ENCODE results near the gene CAMTA1.

DNA sequence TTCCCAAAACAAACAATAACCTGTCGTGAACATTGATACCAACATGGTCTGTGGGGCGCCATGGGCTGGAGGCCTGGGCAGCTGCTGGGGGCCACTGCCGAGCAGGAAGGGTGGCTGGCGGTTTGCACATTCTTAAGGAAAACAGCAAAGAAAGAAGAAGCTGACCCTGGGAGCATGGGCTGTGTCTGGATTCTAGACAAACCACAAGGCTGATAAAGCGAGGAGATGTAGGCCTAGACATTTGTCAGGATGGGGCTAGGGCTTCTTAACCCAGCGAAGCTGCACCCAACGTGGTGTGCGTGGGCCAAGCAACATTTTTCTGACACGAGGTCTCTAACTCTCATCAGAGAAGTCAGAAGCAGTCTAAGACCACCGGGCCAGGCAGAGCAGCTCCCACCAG, 663.7 kb downstream of the CAMTA1 start:
- TF ChIP-seq, protein P1, sequence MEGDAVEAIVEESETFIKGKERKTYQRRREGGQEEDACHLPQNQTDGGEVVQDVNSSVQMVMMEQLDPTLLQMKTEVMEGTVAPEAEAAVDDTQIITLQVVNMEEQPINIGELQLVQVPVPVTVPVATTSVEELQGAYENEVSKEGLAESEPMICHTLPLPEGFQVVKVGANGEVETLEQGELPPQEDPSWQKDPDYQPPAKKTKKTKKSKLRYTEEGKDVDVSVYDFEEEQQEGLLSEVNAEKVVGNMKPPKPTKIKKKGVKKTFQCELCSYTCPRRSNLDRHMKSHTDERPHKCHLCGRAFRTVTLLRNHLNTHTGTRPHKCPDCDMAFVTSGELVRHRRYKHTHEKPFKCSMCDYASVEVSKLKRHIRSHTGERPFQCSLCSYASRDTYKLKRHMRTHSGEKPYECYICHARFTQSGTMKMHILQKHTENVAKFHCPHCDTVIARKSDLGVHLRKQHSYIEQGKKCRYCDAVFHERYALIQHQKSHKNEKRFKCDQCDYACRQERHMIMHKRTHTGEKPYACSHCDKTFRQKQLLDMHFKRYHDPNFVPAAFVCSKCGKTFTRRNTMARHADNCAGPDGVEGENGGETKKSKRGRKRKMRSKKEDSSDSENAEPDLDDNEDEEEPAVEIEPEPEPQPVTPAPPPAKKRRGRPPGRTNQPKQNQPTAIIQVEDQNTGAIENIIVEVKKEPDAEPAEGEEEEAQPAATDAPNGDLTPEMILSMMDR (IDR thresholded peaks at IDR 0.05; ENCODE audit: low read depth, low read length, missing input control): no peak
- TF ChIP-seq, protein P2, sequence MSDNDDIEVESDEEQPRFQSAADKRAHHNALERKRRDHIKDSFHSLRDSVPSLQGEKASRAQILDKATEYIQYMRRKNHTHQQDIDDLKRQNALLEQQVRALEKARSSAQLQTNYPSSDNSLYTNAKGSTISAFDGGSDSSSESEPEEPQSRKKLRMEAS (IDR thresholded peaks at IDR 0.05): no peak
- TF ChIP-seq, protein P3, sequence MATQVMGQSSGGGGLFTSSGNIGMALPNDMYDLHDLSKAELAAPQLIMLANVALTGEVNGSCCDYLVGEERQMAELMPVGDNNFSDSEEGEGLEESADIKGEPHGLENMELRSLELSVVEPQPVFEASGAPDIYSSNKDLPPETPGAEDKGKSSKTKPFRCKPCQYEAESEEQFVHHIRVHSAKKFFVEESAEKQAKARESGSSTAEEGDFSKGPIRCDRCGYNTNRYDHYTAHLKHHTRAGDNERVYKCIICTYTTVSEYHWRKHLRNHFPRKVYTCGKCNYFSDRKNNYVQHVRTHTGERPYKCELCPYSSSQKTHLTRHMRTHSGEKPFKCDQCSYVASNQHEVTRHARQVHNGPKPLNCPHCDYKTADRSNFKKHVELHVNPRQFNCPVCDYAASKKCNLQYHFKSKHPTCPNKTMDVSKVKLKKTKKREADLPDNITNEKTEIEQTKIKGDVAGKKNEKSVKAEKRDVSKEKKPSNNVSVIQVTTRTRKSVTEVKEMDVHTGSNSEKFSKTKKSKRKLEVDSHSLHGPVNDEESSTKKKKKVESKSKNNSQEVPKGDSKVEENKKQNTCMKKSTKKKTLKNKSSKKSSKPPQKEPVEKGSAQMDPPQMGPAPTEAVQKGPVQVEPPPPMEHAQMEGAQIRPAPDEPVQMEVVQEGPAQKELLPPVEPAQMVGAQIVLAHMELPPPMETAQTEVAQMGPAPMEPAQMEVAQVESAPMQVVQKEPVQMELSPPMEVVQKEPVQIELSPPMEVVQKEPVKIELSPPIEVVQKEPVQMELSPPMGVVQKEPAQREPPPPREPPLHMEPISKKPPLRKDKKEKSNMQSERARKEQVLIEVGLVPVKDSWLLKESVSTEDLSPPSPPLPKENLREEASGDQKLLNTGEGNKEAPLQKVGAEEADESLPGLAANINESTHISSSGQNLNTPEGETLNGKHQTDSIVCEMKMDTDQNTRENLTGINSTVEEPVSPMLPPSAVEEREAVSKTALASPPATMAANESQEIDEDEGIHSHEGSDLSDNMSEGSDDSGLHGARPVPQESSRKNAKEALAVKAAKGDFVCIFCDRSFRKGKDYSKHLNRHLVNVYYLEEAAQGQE (IDR thresholded peaks at IDR 0.05): no peak
- TF ChIP-seq HNF4A (conservative IDR thresholded peaks at IDR 0.05) (no peak), FOXA1 (IDR thresholded peaks at IDR 0.05) (no peak), SP1 (IDR thresholded peaks at IDR 0.05) (no peak), EGR1 (IDR thresholded peaks at IDR 0.05; ENCODE audit: low read depth in 2 of 2) (no peak), TAF1 (conservative IDR thresholded peaks at IDR 0.05) (no peak), RAD21 (IDR thresholded peaks at IDR 0.05) (no peak), GABPA (IDR thresholded peaks at IDR 0.05 in 1 of 2, conservative IDR thresholded peaks at IDR 0.05 in 1 of 2) (no peak), RXRA (IDR thresholded peaks at IDR 0.05) (no peak), HNF4G (IDR thresholded peaks at IDR 0.05) (no peak)
- TF ChIP-seq, protein P4, sequence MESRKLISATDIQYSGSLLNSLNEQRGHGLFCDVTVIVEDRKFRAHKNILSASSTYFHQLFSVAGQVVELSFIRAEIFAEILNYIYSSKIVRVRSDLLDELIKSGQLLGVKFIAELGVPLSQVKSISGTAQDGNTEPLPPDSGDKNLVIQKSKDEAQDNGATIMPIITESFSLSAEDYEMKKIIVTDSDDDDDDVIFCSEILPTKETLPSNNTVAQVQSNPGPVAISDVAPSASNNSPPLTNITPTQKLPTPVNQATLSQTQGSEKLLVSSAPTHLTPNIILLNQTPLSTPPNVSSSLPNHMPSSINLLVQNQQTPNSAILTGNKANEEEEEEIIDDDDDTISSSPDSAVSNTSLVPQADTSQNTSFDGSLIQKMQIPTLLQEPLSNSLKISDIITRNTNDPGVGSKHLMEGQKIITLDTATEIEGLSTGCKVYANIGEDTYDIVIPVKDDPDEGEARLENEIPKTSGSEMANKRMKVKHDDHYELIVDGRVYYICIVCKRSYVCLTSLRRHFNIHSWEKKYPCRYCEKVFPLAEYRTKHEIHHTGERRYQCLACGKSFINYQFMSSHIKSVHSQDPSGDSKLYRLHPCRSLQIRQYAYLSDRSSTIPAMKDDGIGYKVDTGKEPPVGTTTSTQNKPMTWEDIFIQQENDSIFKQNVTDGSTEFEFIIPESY (IDR thresholded peaks at IDR 0.05): no peak

Measured in liver (tissue), 3 donors.